Measurements from ENCODE around the gene LEAP2. TPM values are rescaled to one million over a fixed set of nuclear protein-coding genes. Genes with fewer than 3 reads are reported as not detected.
A peak's percentile ranks its signal among the peaks of the same experiment; 100 is the strongest.

Gene LEAP2
- total and polyA plus RNA-seq, 2 of the 8 experiments (the other 6 are each of a cell fraction or from before 2014, with no cell fraction given) = 1.8 to 2.9 TPM

DNA sequence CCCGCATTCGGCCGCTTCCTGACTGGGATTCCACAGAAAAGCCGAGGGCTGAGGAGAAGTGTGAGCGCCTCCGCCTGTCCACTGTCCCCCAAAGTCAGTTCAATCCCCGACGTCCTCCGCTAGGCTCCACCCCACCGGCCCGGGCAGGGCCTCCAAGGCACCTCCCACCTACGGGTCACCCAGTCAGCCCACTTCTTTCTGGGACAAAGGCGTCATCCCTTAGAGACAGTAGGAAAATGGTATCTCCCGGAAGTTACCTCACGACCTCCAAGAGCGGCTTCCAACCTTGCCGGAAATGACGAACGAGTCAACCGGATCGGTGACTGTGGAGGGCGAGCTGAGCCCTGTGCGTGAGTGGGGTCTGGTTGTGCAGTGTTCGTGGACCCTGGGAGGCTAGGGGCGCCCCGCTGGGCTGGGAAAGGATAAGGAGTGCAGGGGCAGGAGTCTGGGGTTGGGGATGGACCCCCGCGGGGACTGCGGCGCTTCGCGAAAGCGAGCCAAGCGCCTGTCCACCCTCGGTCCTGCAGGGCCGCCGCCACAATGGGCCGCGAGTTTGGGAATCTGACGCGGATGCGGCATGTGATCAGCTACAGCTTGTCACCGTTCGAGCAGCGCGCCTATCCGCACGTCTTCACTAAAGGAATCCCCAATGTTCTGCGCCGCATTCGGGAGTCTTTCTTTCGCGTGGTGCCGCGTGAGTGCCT is 7.0 kb upstream of the LEAP2 start, which contains the start of the genes GDF9 and UQCRQ:
Gene GDF9 (minus strand): TSS at position 128 of the 704 bp plus-strand sequence. CDS start 1,936 bp downstream, outside the sequence.
Gene UQCRQ (plus strand): TSS at position 301 of the 704 bp plus-strand sequence. CDS start 240 bp downstream, at position 541.
- H3K9me3 ChIP-seq (ENCODE audit: insufficient read depth in 2 of 2, low read depth in 1 of 2, low read length in 1 of 2) = no peaks in the 10 kb centered on the region
- peak; percentile 21 for TF ChIP-seq KDM4A (IDR thresholded peaks at IDR 0.05; ENCODE audit: low read depth, low read length, severe bottlenecking)
- TF ChIP-seq RBBP5 (IDR thresholded peaks at IDR 0.05; ENCODE audit: borderline replicate concordance, low read depth, low read length) = no peak
- TF ChIP-seq SP4 (IDR thresholded peaks at IDR 0.05; ENCODE audit: low read length) = peak; percentile 82; the same call in 1 of the 2 replicates
- no peak for TF ChIP-seq RXRA (IDR thresholded peaks at IDR 0.05; ENCODE audit: insufficient read depth, low read depth, low read length)
- TF ChIP-seq, protein P1, sequence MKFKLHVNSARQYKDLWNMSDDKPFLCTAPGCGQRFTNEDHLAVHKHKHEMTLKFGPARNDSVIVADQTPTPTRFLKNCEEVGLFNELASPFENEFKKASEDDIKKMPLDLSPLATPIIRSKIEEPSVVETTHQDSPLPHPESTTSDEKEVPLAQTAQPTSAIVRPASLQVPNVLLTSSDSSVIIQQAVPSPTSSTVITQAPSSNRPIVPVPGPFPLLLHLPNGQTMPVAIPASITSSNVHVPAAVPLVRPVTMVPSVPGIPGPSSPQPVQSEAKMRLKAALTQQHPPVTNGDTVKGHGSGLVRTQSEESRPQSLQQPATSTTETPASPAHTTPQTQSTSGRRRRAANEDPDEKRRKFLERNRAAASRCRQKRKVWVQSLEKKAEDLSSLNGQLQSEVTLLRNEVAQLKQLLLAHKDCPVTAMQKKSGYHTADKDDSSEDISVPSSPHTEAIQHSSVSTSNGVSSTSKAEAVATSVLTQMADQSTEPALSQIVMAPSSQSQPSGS (IDR thresholded peaks at IDR 0.05; ENCODE audit: low read length) = 0 out of 2 replicates have a peak, but pooled peaks have one; percentile 53
- no peak; a peak in 1 of 4 replicates for TF ChIP-seq HDAC2 (IDR thresholded peaks at IDR 0.05; ENCODE audit: borderline replicate concordance in 1 of 2, low read depth in 2 of 2, low read length in 2 of 2)

More for the DNA sequence above, 7.0 kb upstream of the LEAP2 start, which contains the start of the genes GDF9 and UQCRQ:
- H2AFZ ChIP-seq (ENCODE audit: low read length) = peak within 1 kb of the TSS; percentile 47
- no peak within 1 kb of the TSS; the same call in 1 of the 2 replicates for H3K18ac ChIP-seq (ENCODE audit: extremely low read depth, low read length)
- H4K91ac ChIP-seq (replicated peaks; ENCODE audit: insufficient read length, low read length) = peak within 1 kb of the TSS; percentile 58
- H2BK15ac ChIP-seq (ENCODE audit: low read length) = no peak within 1 kb of the TSS
- H3K9ac ChIP-seq (replicated peaks in 1 of 4; ENCODE audit: extremely low read depth in 1 of 4, low read depth in 3 of 4, low read length in 3 of 4) = peak within 1 kb of the TSS; percentile 75 to 96 (median 85)
- H3K79me2 ChIP-seq (ENCODE audit: control insufficient read depth in 1 of 2, insufficient read depth in 2 of 2, low read length in 2 of 2) = peaks cover 3 to 13% of the 10 kb centered on the region in 2 experiments; a peak in 2 of 4 replicates
- no peak within 1 kb of the TSS for H2BK120ac ChIP-seq (replicated peaks; ENCODE audit: low read depth, low read length)
- CTCF ChIA-PET (ENCODE audit: partially characterized antibody) = interaction anchor here (1.0 to 32.2 kb wide), 8 partner anchors 12 to 59 kb away, joined by 3 to 465 read pairs (median 6); partner anchors contain the start of gene SHROOM1
- peak within 1 kb of the TSS; percentile 77 for H2BK5ac ChIP-seq (ENCODE audit: low read depth, low read length)
- peak within 1 kb of the TSS; percentile 80 to 99 (median 88) for H3K4me3 ChIP-seq (ENCODE audit: extremely low read depth in 1 of 4, insufficient read depth in 2 of 4, low read depth in 3 of 4, low read length in 4 of 4)
- H4K8ac ChIP-seq (ENCODE audit: extremely low read depth, insufficient read depth, low read length) = peak within 1 kb of the TSS; percentile 98
- peaks cover 6% of the 10 kb centered on the region for H3K23me2 ChIP-seq (ENCODE audit: low read depth, low read length)
- H3K56ac ChIP-seq (replicated peaks; ENCODE audit: insufficient read length, low read depth, low read length) = peak within 1 kb of the TSS; percentile 67
- peaks cover 6 to 23% (median 14%) of the 10 kb centered on the region in 4 experiments; a peak in 5 of 8 replicates for H3K36me3 ChIP-seq (ENCODE audit: control insufficient read depth in 2 of 4, insufficient read depth in 4 of 4, low read length in 3 of 4)
- peak within 1 kb of the TSS; percentile 93 for H3K27ac ChIP-seq (ENCODE audit: low read depth, low read length)
- H4K5ac ChIP-seq (ENCODE audit: insufficient read length, low read depth, low read length) = peak within 1 kb of the TSS; percentile 91
- peak within 1 kb of the TSS; percentile 75 for H3K4ac ChIP-seq (replicated peaks; ENCODE audit: insufficient read length, low read depth, low read length)
- H3K4me1 ChIP-seq (replicated peaks in 1 of 4; ENCODE audit: control insufficient read depth in 3 of 4, insufficient read depth in 4 of 4, low read length in 3 of 4) = peaks cover 4 to 7% (median 6%) of the 10 kb centered on the region in 4 experiments; a peak in 5 of 7 replicates
- peaks cover 0 to 2% of the 10 kb centered on the region in 2 experiments for H4K20me1 ChIP-seq (replicated peaks in 1 of 2; ENCODE audit: control insufficient read depth in 1 of 2, insufficient read depth in 2 of 2, low read length in 2 of 2)
- no peak within 1 kb of the TSS for H2BK20ac ChIP-seq (ENCODE audit: low read length)
- no peaks in the 10 kb centered on the region for H3K27me3 ChIP-seq (replicated peaks in 1 of 4; ENCODE audit: control insufficient read depth in 3 of 4, extremely low read depth in 1 of 4, insufficient read depth in 3 of 4, low read length in 3 of 4)
- H3K14ac ChIP-seq (ENCODE audit: insufficient read length) = no peak within 1 kb of the TSS
- no peak within 1 kb of the TSS for H3K23ac ChIP-seq (ENCODE audit: insufficient read length)
- WGBS, 2 experiments (ENCODE audit: extremely low coverage in 1 of 2, insufficient coverage in 1 of 2, insufficient read length in 1 of 2, insufficient replicate concordance in 2 of 2, low coverage in 1 of 2, low lambda C conversion rate in 2 of 2, missing lambda C conversion rate in 1 of 2) = 1% methylated on average over 47 of the region's 55 CpGs; no CpG with 5 or more reads in 1 of the 2 experiments
- POLR2A ChIA-PET (ENCODE audit: partially characterized antibody) = interaction anchor here (0.6 to 4.3 kb wide), 20 partner anchors 9 to 573 kb away, joined by 3 to 32 read pairs (median 4); partner anchors contain the start of genes HSPA4, KIF3A, SHROOM1 and SLC22A4
- H2BK12ac ChIP-seq (ENCODE audit: low read depth, low read length) = 0 out of 2 replicates have a peak within 1 kb of the TSS, but pooled peaks have one; percentile 2
- peak; percentile 73 for FAIRE-seq
- peaks cover 3% of the 10 kb centered on the region; the same call in 1 of the 2 replicates for H3K79me1 ChIP-seq (ENCODE audit: low read depth, low read length)
- 0 out of 2 replicates have a peak within 1 kb of the TSS, but pooled peaks have one; percentile 58 for H2AK5ac ChIP-seq (ENCODE audit: low read depth, low read length)
- H3K4me2 ChIP-seq (ENCODE audit: insufficient read depth in 1 of 2, low read depth in 2 of 2, low read length in 2 of 2) = peak within 1 kb of the TSS; percentile 81 to 85
- DNase-seq (ENCODE audit: low read depth in 1 of 2, low spot score in 2 of 2) = peak; percentile 93 to 97

Measured in H1 (cell line).